Smooth muscle cell (in vitro differentiated cells): ENCODE data around the gene TM9SF1. TPM values are rescaled to one million over a fixed set of nuclear protein-coding genes. Genes with fewer than 3 reads are reported as not detected.

Experiments
- DNase-seq: peaks from one replicate; lab custom pipeline; 2025; ENCODE audit not compliant: unreplicated experiment; lab: John Stamatoyannopoulos, UW
- H2AFZ ChIP-seq: fragments of 200-600 bp; sonication (generic); 2 replicates; pipeline ENCODE4 v1.6.0; 2016; ENCODE audit warnings: antibody characterized with exemption, low read depth, mild to moderate bottlenecking
- H3F3A ChIP-seq: fragments of 200-600 bp; sonication (generic); 2 replicates; pipeline ENCODE4 v1.6.0; 2017; ENCODE audit warnings: antibody characterized with exemption, low read depth
- H3K27ac ChIP-seq: fragments of 200-600 bp; sonication (generic); 2 replicates; pipeline ENCODE4 v1.5.1; 2016; ENCODE audit warnings: low read depth, mild to moderate bottlenecking
- H3K27me3 ChIP-seq: fragments of 200-600 bp; sonication (generic); 2 replicates; pipeline ENCODE4 v1.6.1; 2016; ENCODE audit warnings: low read depth, mild to moderate bottlenecking
- H3K36me3 ChIP-seq: fragments of 200-600 bp; sonication (generic); 2 replicates; pipeline ENCODE4 v1.5.1; 2016; ENCODE audit warnings: low read depth
- H3K4me1 ChIP-seq: fragments of 200-600 bp; sonication (generic); 2 replicates; pipeline ENCODE4 v1.5.1; 2016; ENCODE audit warnings: low read depth
- H3K4me2 ChIP-seq: fragments of 200-600 bp; sonication (generic); 2 replicates; pipeline ENCODE4 v1.6.0; 2016; ENCODE audit warnings: mild to moderate bottlenecking
- H3K4me3 ChIP-seq: fragments of 200-600 bp; sonication (generic); 2 replicates; pipeline ENCODE4 v1.5.1; 2016; ENCODE audit warnings: mild to moderate bottlenecking
- H3K79me2 ChIP-seq: fragments of 200-600 bp; sonication (generic); 2 replicates; pipeline ENCODE4 v1.6.0; 2016; ENCODE audit warnings: low read depth, mild to moderate bottlenecking
- H3K9ac ChIP-seq: fragments of 200-600 bp; sonication (generic); 2 replicates; pipeline ENCODE4 v1.6.0; 2016; ENCODE audit warnings: low read depth
- H3K9me3 ChIP-seq: fragments of 200-600 bp; sonication (generic); replicated peaks from 2 replicates; pipeline ENCODE4 v1.5.1; 2016; ENCODE audit warnings: low read depth
- H4K20me1 ChIP-seq: fragments of 200-600 bp; sonication (generic); 2 replicates; pipeline ENCODE4 v1.6.0; 2016; ENCODE audit warnings: low read depth
- CTCF ChIP-seq: fragments of 200-600 bp; sonication (generic); IDR thresholded peaks from 2 replicates; pipeline ENCODE4 v1.5.1; 2017; ENCODE audit warnings: borderline replicate concordance, mild to moderate bottlenecking, antibody characterized with exemption; ENCODE audit not compliant: insufficient read depth, poor library complexity, severe bottlenecking
- WGBS: methylation state at CpG from one replicate; pipeline ENCODE4 v1.1.7; 2016; ENCODE audit warnings: low lambda C conversion rate; 5-methylcytosine and 5-hydroxymethylcytosine counted together
- polyA plus RNA-seq: library from polyadenylated mRNA; unstranded; fragments of >200 nt; fragmentation: Nextera tagmentation; extraction: Ambion mirVana; gene quantifications from 2 replicates; pipeline ENCODE4 v1.2.1, GENCODE V29; 2016
- total RNA-seq: library from RNA; depleted of rRNA; stranded (reverse); fragments of >200 nt; gene quantifications from 2 replicates; pipeline ENCODE4 v1.2.3, GENCODE V29; 2014

TM9SF1 gene
- total and polyA plus RNA-seq, 2 experiments from 2014 or later, result 66.6 to 86.5 TPM

GRCh38 chr14:24178399-24179178, 16.7 kb downstream of the TM9SF1 start:
- no peak for TF ChIP-seq CTCF
- WGBS, result 89% methylated on average over 12 of the region's 12 CpGs
- Histone ChIP-seq H3K27ac (no peak overlapping the region), H3K4me3 (no peak overlapping the region), H3K9me3 (no peaks in the 10 kb centered on the region), H3K9ac (no peak overlapping the region), H3K27me3 (no peaks in the 10 kb centered on the region), H3K4me2 (no peak overlapping the region), H3F3A (no peaks in the 10 kb centered on the region), H3K79me2 (no peaks in the 10 kb centered on the region), H2AFZ (no peak overlapping the region), H4K20me1 (no peaks in the 10 kb centered on the region), H3K4me1 (no peaks in the 10 kb centered on the region), H3K36me3 (no peaks in the 10 kb centered on the region)
- DNase-seq, result no peak

- Histone ChIP-seq H2AFZ (no peak overlapping the region), H3K36me3 (no peaks in the 10 kb centered on the region), H3K27me3 (no peaks in the 10 kb centered on the region), H3K9ac (no peak overlapping the region), H3K9me3 (no peaks in the 10 kb centered on the region), H3K27ac (no peak overlapping the region), H3K79me2 (no peaks in the 10 kb centered on the region), H3K4me1 (no peaks in the 10 kb centered on the region), H4K20me1 (no peaks in the 10 kb centered on the region), H3K4me2 (no peak overlapping the region), H3K4me3 (no peak overlapping the region), H3F3A (no peaks in the 10 kb centered on the region)
- TF ChIP-seq CTCF, result no peak
- WGBS, result 96% methylated on average over 14 of the region's 14 CpGs
- DNase-seq, result no peak
These were observed 17.4 kb downstream of the TM9SF1 start for GRCh38 chr14:24177891-24178290.

GRCh38 chr14:24177041-24177825, 18.0 kb downstream of the TM9SF1 start:
- no peak overlapping the region for H3K27ac ChIP-seq
- WGBS, result 98% methylated on average over 12 of the region's 12 CpGs
- H3F3A ChIP-seq, result no peaks in the 10 kb centered on the region
- no peaks in the 10 kb centered on the region for H4K20me1 ChIP-seq
- no peaks in the 10 kb centered on the region for H3K9me3 ChIP-seq
- H3K79me2 ChIP-seq, result no peaks in the 10 kb centered on the region
- no peak for DNase-seq
- H3K9ac ChIP-seq, result no peak overlapping the region
- no peaks in the 10 kb centered on the region for H3K27me3 ChIP-seq
- no peak for TF ChIP-seq CTCF
- no peak overlapping the region for H3K4me3 ChIP-seq
- peaks cover 4% of the 10 kb centered on the region for H3K4me1 ChIP-seq
- no peak overlapping the region for H2AFZ ChIP-seq
- H3K36me3 ChIP-seq, result no peaks in the 10 kb centered on the region
- H3K4me2 ChIP-seq, result no peak overlapping the region
